ENCODE measurements around the gene TULP4. TPM values are rescaled to one million over a fixed set of nuclear protein-coding genes. Genes with fewer than 3 reads are reported as not detected.
"Not testable (repeated sequence)": the region's sequence is repeated elsewhere in the genome, so short reads cannot be mapped to it uniquely, and the experiment has no call there.

TULP4 gene
- total RNA-seq, 1 donor from 2014 or later = 117 TPM

- no peaks in the 10 kb centered on the region for H3K9me3 Mint-ChIP-seq (ENCODE audit: unreplicated experiment)
- H3K36me3 Mint-ChIP-seq (ENCODE audit: low read depth, unreplicated experiment) = peaks cover 7% of the 10 kb centered on the region
- no peak overlapping the region for H3K4me3 Mint-ChIP-seq (ENCODE audit: unreplicated experiment)
- H3K27ac Mint-ChIP-seq (ENCODE audit: unreplicated experiment) = no peak overlapping the region
- H3K27me3 Mint-ChIP-seq (ENCODE audit: unreplicated experiment) = peaks cover 6% of the 10 kb centered on the region
- no peak for DNase-seq (ENCODE audit: low spot score)
- no peak for TF ChIP-seq CTCF (IDR thresholded peaks at IDR 0.05; ENCODE audit: unreplicated experiment)
- H3K4me1 Mint-ChIP-seq (ENCODE audit: unreplicated experiment) = peaks cover 18% of the 10 kb centered on the region
These were observed 210.4 kb downstream of the TULP4 start for GRCh38 chr6:158522616-158523015.

GRCh38 chr6:158524311-158524710, 212.0 kb downstream of the TULP4 start:
- DNase-seq (ENCODE audit: low spot score) = no peak

GRCh38 chr6:158527858-158528257, 215.6 kb downstream of the TULP4 start:
- not testable (repeated sequence) for H3K9me3 Mint-ChIP-seq (ENCODE audit: unreplicated experiment); H3K27me3 Mint-ChIP-seq (ENCODE audit: unreplicated experiment); H3K27ac Mint-ChIP-seq (ENCODE audit: unreplicated experiment); H3K36me3 Mint-ChIP-seq (ENCODE audit: low read depth, unreplicated experiment); DNase-seq (ENCODE audit: low spot score); H3K4me3 Mint-ChIP-seq (ENCODE audit: unreplicated experiment); H3K4me1 Mint-ChIP-seq (ENCODE audit: unreplicated experiment)

More at GRCh38 chr6:158524311-158524710, 212.0 kb downstream of the TULP4 start:
- Mint-ChIP-seq H3K27me3 (ENCODE audit: unreplicated experiment) (peaks cover 6% of the 10 kb centered on the region), H3K27ac (ENCODE audit: unreplicated experiment) (no peak overlapping the region), H3K4me3 (ENCODE audit: unreplicated experiment) (peak overlapping the region; percentile 19), H3K4me1 (ENCODE audit: unreplicated experiment) (peaks cover 9% of the 10 kb centered on the region), H3K9me3 (ENCODE audit: unreplicated experiment) (no peaks in the 10 kb centered on the region), H3K36me3 (ENCODE audit: low read depth, unreplicated experiment) (peaks cover 7% of the 10 kb centered on the region)
- no peak for TF ChIP-seq CTCF (IDR thresholded peaks at IDR 0.05; ENCODE audit: unreplicated experiment)

GRCh38 chr6:158528826-158529225, 216.6 kb downstream of the TULP4 start:
- TF ChIP-seq CTCF (IDR thresholded peaks at IDR 0.05; ENCODE audit: unreplicated experiment) = no peak
- Mint-ChIP-seq H3K4me1 (ENCODE audit: unreplicated experiment) (peaks cover 9% of the 10 kb centered on the region), H3K27me3 (ENCODE audit: unreplicated experiment) (peaks cover 4% of the 10 kb centered on the region), H3K36me3 (ENCODE audit: low read depth, unreplicated experiment) (peaks cover under 1% of the 10 kb centered on the region), H3K4me3 (ENCODE audit: unreplicated experiment) (no peak overlapping the region), H3K9me3 (ENCODE audit: unreplicated experiment) (no peaks in the 10 kb centered on the region), H3K27ac (ENCODE audit: unreplicated experiment) (no peak overlapping the region)
- no peak for DNase-seq (ENCODE audit: low spot score)

GRCh38 chr6:158529629-158530028, 217.4 kb downstream of the TULP4 start:
- no peak for TF ChIP-seq CTCF (IDR thresholded peaks at IDR 0.05; ENCODE audit: unreplicated experiment)
- H3K27me3 Mint-ChIP-seq (ENCODE audit: unreplicated experiment) = peaks cover 4% of the 10 kb centered on the region
- no peaks in the 10 kb centered on the region for H3K36me3 Mint-ChIP-seq (ENCODE audit: low read depth, unreplicated experiment)
- no peak overlapping the region for H3K4me3 Mint-ChIP-seq (ENCODE audit: unreplicated experiment)
- H3K4me1 Mint-ChIP-seq (ENCODE audit: unreplicated experiment) = peaks cover 9% of the 10 kb centered on the region
- no peak overlapping the region for H3K27ac Mint-ChIP-seq (ENCODE audit: unreplicated experiment)
- DNase-seq (ENCODE audit: low spot score) = no peak
- H3K9me3 Mint-ChIP-seq (ENCODE audit: unreplicated experiment) = no peaks in the 10 kb centered on the region

- H3K9me3 Mint-ChIP-seq (ENCODE audit: unreplicated experiment) = no peaks in the 10 kb centered on the region
- no peak overlapping the region for H3K27ac Mint-ChIP-seq (ENCODE audit: unreplicated experiment)
- no peaks in the 10 kb centered on the region for H3K36me3 Mint-ChIP-seq (ENCODE audit: low read depth, unreplicated experiment)
- no peak for TF ChIP-seq CTCF (IDR thresholded peaks at IDR 0.05; ENCODE audit: unreplicated experiment)
- peaks cover 3% of the 10 kb centered on the region for H3K4me1 Mint-ChIP-seq (ENCODE audit: unreplicated experiment)
- H3K27me3 Mint-ChIP-seq (ENCODE audit: unreplicated experiment) = no peaks in the 10 kb centered on the region
- no peak for DNase-seq (ENCODE audit: low spot score)
- H3K4me3 Mint-ChIP-seq (ENCODE audit: unreplicated experiment) = no peak overlapping the region
These were observed 219.3 kb downstream of the TULP4 start for GRCh38 chr6:158531566-158531965.
